Activated T-cell treated with anti-CD3 and anti-CD28 coated beads, Interleukin-2, amount 50 U/mL, for 48 hours (primary cell): ENCODE results near the gene METRN.

Experiments used
- DNase-seq, 2 experiments: peaks; one replicate each; pipeline ENCODE4 v3.0.0-alpha.2; 2020

The METRN gene

GRCh38 chr16:761625-762513 lies 47.0 kb downstream of the METRN start:
- DNase-seq = no peak

- no peak for DNase-seq
Measured at GRCh38 chr16:762595-763268, 47.8 kb downstream of the METRN start.

GRCh38 chr16:763369-764183 lies 48.7 kb downstream of the METRN start:
- no peak for DNase-seq

- no peak for DNase-seq
Measured at GRCh38 chr16:764184-764750, 49.3 kb downstream of the METRN start.

GRCh38 chr16:764848-765487 lies 50.0 kb downstream of the METRN start:
- DNase-seq = no peak

- no peak for DNase-seq
Measured at GRCh38 chr16:765488-765865, 50.6 kb downstream of the METRN start.

- DNase-seq = no peak
Measured at GRCh38 chr16:766008-766819, 51.3 kb downstream of the METRN start.

GRCh38 chr16:766820-767640 lies 52.1 kb downstream of the METRN start:
- no peak for DNase-seq

GRCh38 chr16:767743-768235 lies 52.9 kb downstream of the METRN start:
- no peak for DNase-seq

- DNase-seq = no peak
Measured at GRCh38 chr16:768428-768827, 53.5 kb downstream of the METRN start.
